Karpas-422 (cell line): Measurements from ENCODE around the gene E2F1. TPM values are rescaled to one million over a fixed set of nuclear protein-coding genes. Genes with fewer than 3 reads are reported as not detected.
A peak's percentile ranks its signal among the peaks of the same experiment; 100 is the strongest.

ENCODE experiments used
- DNase-seq: peaks from one replicate; pipeline ENCODE4 v3.0.0-alpha.2; 2015
- H2AFZ ChIP-seq: fragments of 200-600 bp; sonication (generic); 2 replicates; pipeline ENCODE4 v1.6.1; 2014; ENCODE audit warnings: antibody characterized with exemption, low read length, mixed read lengths
- H3K27ac ChIP-seq: fragments of 200-600 bp; sonication (generic); 2 replicates; pipeline ENCODE4 v1.5.1; 2014; ENCODE audit warnings: mild to moderate bottlenecking, low read length, moderate library complexity
- H3K27me3 ChIP-seq: fragments of 200-600 bp; sonication (generic); 2 replicates; pipeline ENCODE4 v1.6.1; 2014; ENCODE audit warnings: low read length, mixed read lengths
- H3K36me3 ChIP-seq: fragments of 200-600 bp; sonication (generic); 2 replicates; pipeline ENCODE4 v1.6.1; 2014; ENCODE audit warnings: low read length, mixed read lengths; ENCODE audit not compliant: insufficient read depth
- H3K4me1 ChIP-seq: fragments of 200-600 bp; sonication (generic); 2 replicates; pipeline ENCODE4 v1.6.1; 2014; ENCODE audit warnings: mild to moderate bottlenecking, low read length, mixed read lengths
- H3K4me2 ChIP-seq: fragments of 200-600 bp; sonication (generic); 2 replicates; pipeline ENCODE4 v1.6.1; 2014; ENCODE audit warnings: low read length, low read depth, mild to moderate bottlenecking; ENCODE audit not compliant: poor library complexity, severe bottlenecking
- H3K4me3 ChIP-seq: fragments of 200-600 bp; sonication (generic); 2 replicates; pipeline ENCODE4 v1.5.1; 2014; ENCODE audit warnings: mild to moderate bottlenecking, antibody characterized with exemption, low read length, mixed read lengths
- H3K79me2 ChIP-seq: fragments of 200-600 bp; sonication (generic); 2 replicates; pipeline ENCODE4 v1.6.1; 2014; ENCODE audit warnings: mild to moderate bottlenecking, low read length, mixed read lengths
- H3K9ac ChIP-seq: fragments of 200-600 bp; sonication (generic); 2 replicates; pipeline ENCODE4 v1.6.0; 2014; ENCODE audit warnings: low read length
- H3K9me2 ChIP-seq: fragments of 200-600 bp; sonication (generic), shearing (Covaris generic); replicated peaks from 2 replicates; pipeline ENCODE4 v1.6.0; 2014; ENCODE audit warnings: mild to moderate bottlenecking, low read length, moderate library complexity; ENCODE audit not compliant: insufficient read depth
- H3K9me3 ChIP-seq: fragments of 300-700, 200-600 bp; sonication (generic); 2 replicates; pipeline ENCODE4 v1.6.1; 2014; ENCODE audit warnings: low read length, mixed read lengths
- H4K20me1 ChIP-seq: fragments of 200-600 bp; sonication (generic); 2 replicates; pipeline ENCODE4 v1.6.1; 2014; ENCODE audit warnings: mild to moderate bottlenecking, antibody characterized with exemption, low read length, low read depth; ENCODE audit not compliant: insufficient read depth
- total RNA-seq: library from RNA; depleted of rRNA; stranded (reverse); fragments of >200 nt; shearing (Covaris generic); gene quantifications from 2 replicates; pipeline ENCODE4 v1.2.3, GENCODE V29; 2014; ENCODE audit warnings: low replicate concordance

The E2F1 gene
- total RNA-seq, 1 experiment from 2014 or later = 19.2 TPM

GRCh38 chr20:33693741-33694638 is 7.8 kb upstream of the E2F1 start:
- no peak overlapping the region for H2AFZ ChIP-seq
- no peaks in the 10 kb centered on the region for H4K20me1 ChIP-seq
- H3K9me2 ChIP-seq = no peaks in the 10 kb centered on the region
- no peaks in the 10 kb centered on the region for H3K36me3 ChIP-seq
- H3K4me3 ChIP-seq = no peak overlapping the region
- H3K27ac ChIP-seq = no peak overlapping the region
- no peaks in the 10 kb centered on the region for H3K79me2 ChIP-seq
- no peaks in the 10 kb centered on the region for H3K9me3 ChIP-seq
- H3K4me1 ChIP-seq = peaks cover 8% of the 10 kb centered on the region
- H3K27me3 ChIP-seq = no peaks in the 10 kb centered on the region
- no peak for DNase-seq
- no peak overlapping the region for H3K4me2 ChIP-seq
- H3K9ac ChIP-seq = no peak overlapping the region

GRCh38 chr20:33693289-33693688 is 7.1 kb upstream of the E2F1 start:
- DNase-seq = no peak
- no peak overlapping the region for H2AFZ ChIP-seq
- no peaks in the 10 kb centered on the region for H3K27me3 ChIP-seq

DNA sequence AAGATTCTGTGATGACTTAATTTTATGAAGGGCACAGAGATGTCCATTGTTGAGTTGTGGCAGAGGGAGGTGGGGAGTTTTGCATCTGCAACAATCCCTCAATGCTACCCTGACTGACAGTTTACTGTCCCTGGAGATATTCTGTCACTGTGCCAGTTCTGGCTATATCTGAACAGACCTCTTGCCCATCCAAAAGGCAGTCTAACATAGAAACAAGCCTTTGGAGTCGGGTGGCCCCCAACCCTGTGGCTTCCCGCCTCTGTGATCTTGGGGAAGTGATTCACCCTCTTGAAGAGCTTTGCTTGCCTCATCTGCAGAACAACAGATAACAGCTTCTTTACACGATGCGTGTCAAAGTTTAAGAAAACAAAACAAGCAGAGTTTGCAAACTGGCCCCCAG is 3.8 kb upstream of the E2F1 start:
- H3K27me3 ChIP-seq = no peaks in the 10 kb centered on the region
- no peaks in the 10 kb centered on the region for H3K36me3 ChIP-seq
- H3K79me2 ChIP-seq = peaks cover 3% of the 10 kb centered on the region
- H3K4me1 ChIP-seq = peaks cover 16% of the 10 kb centered on the region
- peak overlapping the region; percentile 0; the same call in 1 of the 2 replicates for H3K9ac ChIP-seq
- no peak for DNase-seq
- no peak overlapping the region for H3K4me3 ChIP-seq
- H3K9me3 ChIP-seq = no peaks in the 10 kb centered on the region
- H4K20me1 ChIP-seq = peaks cover 1% of the 10 kb centered on the region; the same call in 1 of the 2 replicates
- no peak overlapping the region for H3K27ac ChIP-seq
- no peaks in the 10 kb centered on the region for H3K9me2 ChIP-seq
- no peak overlapping the region for H3K4me2 ChIP-seq
- H2AFZ ChIP-seq = 0 out of 2 replicates have a peak overlapping the region, but pooled peaks have one; percentile 46

More at GRCh38 chr20:33693289-33693688, 7.1 kb upstream of the E2F1 start:
- no peak overlapping the region for H3K9ac ChIP-seq
- H3K4me1 ChIP-seq = peaks cover 8% of the 10 kb centered on the region
- no peaks in the 10 kb centered on the region for H3K9me2 ChIP-seq
- H4K20me1 ChIP-seq = no peaks in the 10 kb centered on the region
- H3K36me3 ChIP-seq = no peaks in the 10 kb centered on the region
- no peak overlapping the region for H3K4me2 ChIP-seq
- H3K27ac ChIP-seq = no peak overlapping the region
- H3K79me2 ChIP-seq = no peaks in the 10 kb centered on the region
- no peaks in the 10 kb centered on the region for H3K9me3 ChIP-seq
- no peak overlapping the region for H3K4me3 ChIP-seq

GRCh38 chr20:33689493-33689892 is 3.3 kb upstream of the E2F1 start:
- no peak overlapping the region for H3K27ac ChIP-seq
- no peaks in the 10 kb centered on the region for H3K9me2 ChIP-seq
- no peaks in the 10 kb centered on the region for H3K36me3 ChIP-seq
- no peak overlapping the region for H3K9ac ChIP-seq
- H3K4me3 ChIP-seq = no peak overlapping the region
- no peak overlapping the region for H2AFZ ChIP-seq
- H3K9me3 ChIP-seq = no peaks in the 10 kb centered on the region
- no peaks in the 10 kb centered on the region for H3K27me3 ChIP-seq
- H4K20me1 ChIP-seq = peaks cover 6% of the 10 kb centered on the region; the same call in 1 of the 2 replicates
- peaks cover 8% of the 10 kb centered on the region for H3K79me2 ChIP-seq
- DNase-seq = no peak
- H3K4me2 ChIP-seq = no peak overlapping the region
- H3K4me1 ChIP-seq = peaks cover 21% of the 10 kb centered on the region

DNA sequence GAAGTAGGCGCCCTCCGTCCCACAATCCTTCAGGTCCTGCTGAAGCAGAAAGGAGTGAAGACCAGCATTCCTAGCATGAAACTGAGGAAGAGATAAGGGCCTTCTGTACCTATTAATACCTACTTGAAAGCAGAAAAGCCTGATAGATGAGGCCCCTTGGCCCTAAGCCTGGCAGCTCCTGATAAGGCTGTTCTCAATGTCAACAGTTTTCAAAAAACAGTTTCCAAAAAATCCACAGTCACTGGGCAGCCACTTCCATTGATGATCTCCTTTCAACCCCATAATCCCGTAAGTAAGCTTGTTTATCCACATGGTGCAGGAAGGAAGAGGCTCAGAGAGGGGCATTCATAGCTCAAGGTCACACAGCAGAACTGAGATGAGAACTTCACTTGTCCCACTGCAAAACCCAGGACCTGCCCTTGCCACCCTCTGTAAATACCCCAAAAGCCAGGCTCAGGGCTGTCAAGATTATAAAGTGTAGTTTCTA is 2.8 kb upstream of the E2F1 start:
- Histone ChIP-seq H3K4me3 (no peak overlapping the region), H3K27me3 (no peaks in the 10 kb centered on the region), H3K79me2 (peaks cover 13% of the 10 kb centered on the region), H3K4me2 (no peak overlapping the region), H3K36me3 (no peaks in the 10 kb centered on the region), H3K9me3 (no peaks in the 10 kb centered on the region), H2AFZ (no peak overlapping the region), H4K20me1 (peaks cover 11% of the 10 kb centered on the region; the same call in 1 of the 2 replicates), H3K4me1 (peaks cover 26% of the 10 kb centered on the region), H3K9me2 (no peaks in the 10 kb centered on the region), H3K27ac (no peak overlapping the region), H3K9ac (no peak overlapping the region)
- no peak for DNase-seq

DNA sequence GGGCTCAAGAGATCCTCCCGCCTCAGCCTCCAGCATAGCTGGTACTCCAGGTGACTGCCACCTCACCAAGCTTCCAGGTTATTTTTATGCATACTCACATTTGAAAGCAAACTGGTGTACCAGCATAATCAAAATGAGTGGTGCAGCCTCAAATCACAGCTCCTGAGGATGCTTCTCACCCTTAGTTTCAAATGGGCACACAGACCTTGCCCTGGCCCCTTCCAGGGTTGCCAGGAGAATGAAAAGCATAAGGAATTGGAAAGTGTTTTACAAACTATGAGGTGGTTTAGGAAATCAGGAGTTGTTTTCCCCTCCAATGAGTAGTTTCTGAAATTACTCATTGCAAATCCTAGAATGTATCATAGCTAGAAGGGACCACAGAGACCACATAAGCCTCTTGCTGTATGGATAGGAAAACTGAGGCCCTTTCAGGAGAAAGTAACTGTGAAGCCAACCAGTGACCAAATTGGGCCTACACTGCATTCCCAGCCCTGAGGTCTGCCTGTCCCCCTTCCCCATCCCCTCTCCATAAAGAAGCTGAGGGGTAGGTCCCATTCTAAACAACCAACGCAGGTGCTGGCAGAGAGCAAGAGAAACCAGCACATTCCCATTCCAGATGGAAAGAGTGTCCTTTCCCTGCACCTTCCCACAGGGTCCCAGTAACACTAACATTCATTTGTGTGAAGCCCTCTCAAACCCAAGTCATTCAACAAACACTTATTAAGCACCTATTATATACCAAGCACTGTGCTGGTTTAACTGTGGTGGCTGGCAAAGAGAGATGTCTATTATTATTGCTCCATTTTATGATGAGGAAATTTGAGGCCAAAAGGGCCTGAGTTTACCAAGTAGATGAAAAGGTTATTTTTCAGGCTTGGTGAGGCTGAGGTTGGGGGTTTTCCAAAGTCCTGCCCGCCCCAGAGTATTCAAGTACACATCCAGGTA is 2.1 kb upstream of the E2F1 start:
- no peak for DNase-seq
- no peak overlapping the region for H3K4me3 ChIP-seq
- H4K20me1 ChIP-seq = peaks cover 14% of the 10 kb centered on the region; the same call in 1 of the 2 replicates
- H2AFZ ChIP-seq = no peak overlapping the region
- no peak overlapping the region for H3K9ac ChIP-seq
- peaks cover 29% of the 10 kb centered on the region for H3K4me1 ChIP-seq
- H3K9me2 ChIP-seq = no peaks in the 10 kb centered on the region
- H3K4me2 ChIP-seq = no peak overlapping the region
- H3K27ac ChIP-seq = no peak overlapping the region
- no peaks in the 10 kb centered on the region for H3K36me3 ChIP-seq
- H3K9me3 ChIP-seq = no peaks in the 10 kb centered on the region
- H3K79me2 ChIP-seq = peaks cover 19% of the 10 kb centered on the region
- H3K27me3 ChIP-seq = no peaks in the 10 kb centered on the region

- Histone ChIP-seq H2AFZ (no peak overlapping the region), H3K27ac (no peak overlapping the region), H4K20me1 (peaks cover 14% of the 10 kb centered on the region; the same call in 1 of the 2 replicates), H3K9me3 (no peaks in the 10 kb centered on the region), H3K9ac (no peak overlapping the region), H3K9me2 (no peaks in the 10 kb centered on the region), H3K27me3 (no peaks in the 10 kb centered on the region), H3K4me2 (no peak overlapping the region), H3K4me1 (peaks cover 37% of the 10 kb centered on the region), H3K4me3 (no peak overlapping the region), H3K36me3 (no peaks in the 10 kb centered on the region), H3K79me2 (peaks cover 27% of the 10 kb centered on the region)
- no peak for DNase-seq
These were observed 1.3 kb upstream of the E2F1 start for GRCh38 chr20:33687370-33687915.
